NOMO-1 (cell line): Measurements from ENCODE around the gene ARL6IP5.

Experiments used
- DNase-seq, 2 experiments: peaks; one replicate each; lab custom pipeline; 2025; ENCODE audit not compliant: unreplicated experiment in 2 of 2; lab: John Stamatoyannopoulos, UW

Gene ARL6IP5, protein sequence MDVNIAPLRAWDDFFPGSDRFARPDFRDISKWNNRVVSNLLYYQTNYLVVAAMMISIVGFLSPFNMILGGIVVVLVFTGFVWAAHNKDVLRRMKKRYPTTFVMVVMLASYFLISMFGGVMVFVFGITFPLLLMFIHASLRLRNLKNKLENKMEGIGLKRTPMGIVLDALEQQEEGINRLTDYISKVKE

GRCh38 chr3:69084326-69085167 lies at the start of gene ARL6IP5:
Gene ARL6IP5, plus strand, starts transcription at chr3:69084937. Its CDS starts 111 bp downstream, at chr3:69085048.
- DNase-seq = peak; percentile 98

DNA sequence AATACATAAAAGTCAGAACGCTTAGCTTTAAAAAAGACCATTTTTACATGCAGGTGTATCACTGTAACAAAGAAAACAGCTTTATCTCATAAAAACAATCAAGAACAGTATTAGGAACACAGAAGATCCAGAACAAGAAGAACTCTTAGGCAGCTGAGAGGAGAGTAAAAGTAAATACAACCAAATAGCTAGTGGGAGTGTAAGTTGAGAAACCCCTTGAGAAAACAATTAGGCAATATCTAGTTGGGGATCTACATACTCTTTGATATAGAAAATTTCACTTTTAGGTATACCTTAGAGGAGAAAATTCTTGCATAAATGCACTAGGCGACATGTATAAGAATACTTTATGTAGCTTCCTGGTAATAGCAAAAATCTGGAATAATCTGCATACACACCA lies 40.1 kb upstream of the ARL6IP5 start:
- DNase-seq = no peak

GRCh38 chr3:69048990-69049389 lies 35.7 kb upstream of the ARL6IP5 start:
- no peak for DNase-seq

GRCh38 chr3:69051756-69052471 lies 32.8 kb upstream of the ARL6IP5 start, which contains the start of gene TMF1:
Gene TMF1, minus strand, starts transcription at chr3:69052333. Its CDS starts 247 bp downstream, at chr3:69052086.
- DNase-seq = no peak

DNA sequence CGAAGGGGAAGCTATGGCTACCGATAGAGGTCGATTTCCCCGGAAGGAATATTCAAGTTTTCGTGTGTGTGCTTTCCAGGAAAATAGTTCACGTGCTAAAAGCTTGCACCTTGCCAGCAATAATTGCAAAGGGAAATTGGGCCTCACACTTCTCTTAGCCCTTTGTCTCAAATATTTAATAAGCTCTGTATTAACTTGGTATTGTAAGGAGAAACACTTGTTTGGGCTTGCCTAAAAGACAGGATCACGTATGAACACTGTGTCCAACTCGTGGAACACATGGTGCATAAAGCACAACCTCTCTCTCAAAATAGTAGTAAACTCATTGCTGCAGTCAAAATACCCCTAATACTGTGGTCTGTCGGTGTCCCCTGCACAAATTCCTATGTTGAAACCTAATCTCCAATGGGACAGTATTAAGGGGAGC lies 32.3 kb upstream of the ARL6IP5 start:
- DNase-seq = no peak

DNA sequence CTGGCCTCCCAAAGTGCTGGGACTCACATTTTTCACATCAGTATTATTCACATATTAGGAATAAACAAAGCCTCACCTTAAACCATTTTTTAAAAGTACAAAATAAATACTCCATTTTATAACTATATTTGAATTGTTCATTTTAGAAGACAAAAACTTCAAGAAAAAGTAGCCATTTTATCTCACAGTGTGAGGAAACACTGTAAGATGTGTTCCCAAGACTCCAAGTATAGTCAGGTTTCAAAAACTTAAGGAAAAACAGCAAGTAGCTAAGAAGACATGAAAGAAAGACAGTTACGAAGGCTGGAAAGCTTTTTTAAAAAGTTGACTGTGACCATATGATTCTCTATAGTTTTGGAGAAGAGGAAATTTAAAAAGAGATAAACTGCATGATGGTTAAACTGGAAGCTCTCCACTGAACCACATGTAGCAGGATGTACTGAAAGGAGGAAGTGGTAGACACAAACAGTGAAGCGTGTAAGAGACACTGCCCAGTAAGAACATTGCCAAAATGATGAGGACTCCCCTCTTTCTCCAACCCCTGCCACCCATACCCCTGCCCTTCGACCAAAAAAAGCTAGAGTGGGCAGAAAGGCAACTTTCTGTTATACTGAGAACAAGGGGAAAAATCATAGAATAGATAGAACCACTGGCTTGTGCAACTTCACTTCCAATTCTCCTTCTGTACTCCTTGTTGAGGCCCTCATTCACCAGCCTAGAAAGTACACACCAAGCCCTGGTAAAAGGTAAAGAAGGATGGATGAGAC lies 26.4 kb upstream of the ARL6IP5 start:
- DNase-seq = peak in 1 of 2 experiments; percentile 45

- DNase-seq = no peak
Observed at GRCh38 chr3:69058947-69059224, 25.9 kb upstream of the ARL6IP5 start.

DNA sequence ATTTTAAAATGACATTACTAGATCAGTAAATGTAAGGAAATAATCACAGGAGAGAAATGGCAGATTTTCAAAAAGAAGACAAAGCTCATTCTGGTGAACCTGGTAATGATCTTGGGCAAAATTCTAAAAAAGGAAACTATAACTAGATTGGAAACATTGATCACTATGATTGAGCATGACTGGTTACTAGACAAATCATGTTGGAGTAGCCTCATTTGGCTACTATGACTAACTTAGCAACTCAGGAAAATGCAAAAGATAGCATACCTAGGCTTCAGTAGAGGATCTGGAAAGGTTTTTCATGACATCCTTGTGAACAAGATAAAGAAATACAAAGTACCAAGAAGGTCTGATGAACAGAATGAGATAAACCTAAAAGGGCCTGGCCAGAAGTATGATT lies 25.0 kb upstream of the ARL6IP5 start:
- DNase-seq = no peak

GRCh38 chr3:69063636-69064035 lies 21.1 kb upstream of the ARL6IP5 start:
- DNase-seq = no peak

DNA sequence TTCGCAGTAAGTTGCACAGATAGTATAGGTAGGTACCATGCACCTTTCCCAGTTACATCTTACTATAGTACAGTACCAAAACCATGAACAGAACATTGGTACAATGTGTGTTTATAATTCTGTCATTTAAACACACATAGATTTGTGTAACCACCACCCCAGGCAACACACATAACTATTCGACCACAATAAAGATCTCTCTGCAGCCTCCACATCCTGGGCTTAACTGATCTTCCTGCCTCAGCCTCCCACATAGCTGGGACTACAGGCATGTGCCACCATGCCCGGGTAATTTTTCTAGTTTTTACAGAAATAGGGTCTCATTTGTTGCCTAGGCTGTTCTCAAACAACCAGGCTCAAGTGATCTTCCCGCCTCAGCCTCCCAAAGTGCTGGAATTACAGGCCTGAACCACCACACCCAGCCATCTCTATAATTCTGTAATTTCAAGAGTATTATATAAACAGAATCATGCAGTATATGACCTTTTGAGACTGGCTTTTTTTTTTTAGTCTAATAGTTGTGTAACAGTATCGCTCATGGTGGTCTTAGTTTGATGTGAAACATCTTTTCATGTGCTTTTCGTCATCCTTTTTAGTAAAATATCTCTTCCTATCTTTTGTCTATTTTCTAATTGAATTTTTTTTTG lies 19.3 kb upstream of the ARL6IP5 start:
- no peak for DNase-seq

GRCh38 chr3:69066121-69066520 lies 18.6 kb upstream of the ARL6IP5 start:
- DNase-seq = no peak

DNA sequence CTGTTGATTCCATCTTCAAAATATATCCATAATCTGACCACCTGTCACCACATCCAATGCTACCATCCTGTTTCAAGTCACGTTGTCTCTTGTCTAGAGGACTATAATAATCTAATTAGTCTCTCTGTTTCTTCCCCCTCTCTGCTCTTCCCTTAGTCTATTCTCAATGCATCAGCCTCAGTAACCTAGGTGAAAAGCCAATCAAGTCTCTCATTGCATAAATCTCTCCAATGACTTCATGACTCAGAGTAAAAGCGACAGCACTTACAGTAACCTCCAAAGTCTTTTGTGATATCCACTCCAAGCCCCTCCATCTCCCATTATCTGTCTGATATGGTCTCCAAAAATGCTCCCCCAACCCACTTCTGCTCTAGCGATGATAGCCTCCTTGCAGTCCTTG lies 11.8 kb upstream of the ARL6IP5 start:
- no peak for DNase-seq

DNA sequence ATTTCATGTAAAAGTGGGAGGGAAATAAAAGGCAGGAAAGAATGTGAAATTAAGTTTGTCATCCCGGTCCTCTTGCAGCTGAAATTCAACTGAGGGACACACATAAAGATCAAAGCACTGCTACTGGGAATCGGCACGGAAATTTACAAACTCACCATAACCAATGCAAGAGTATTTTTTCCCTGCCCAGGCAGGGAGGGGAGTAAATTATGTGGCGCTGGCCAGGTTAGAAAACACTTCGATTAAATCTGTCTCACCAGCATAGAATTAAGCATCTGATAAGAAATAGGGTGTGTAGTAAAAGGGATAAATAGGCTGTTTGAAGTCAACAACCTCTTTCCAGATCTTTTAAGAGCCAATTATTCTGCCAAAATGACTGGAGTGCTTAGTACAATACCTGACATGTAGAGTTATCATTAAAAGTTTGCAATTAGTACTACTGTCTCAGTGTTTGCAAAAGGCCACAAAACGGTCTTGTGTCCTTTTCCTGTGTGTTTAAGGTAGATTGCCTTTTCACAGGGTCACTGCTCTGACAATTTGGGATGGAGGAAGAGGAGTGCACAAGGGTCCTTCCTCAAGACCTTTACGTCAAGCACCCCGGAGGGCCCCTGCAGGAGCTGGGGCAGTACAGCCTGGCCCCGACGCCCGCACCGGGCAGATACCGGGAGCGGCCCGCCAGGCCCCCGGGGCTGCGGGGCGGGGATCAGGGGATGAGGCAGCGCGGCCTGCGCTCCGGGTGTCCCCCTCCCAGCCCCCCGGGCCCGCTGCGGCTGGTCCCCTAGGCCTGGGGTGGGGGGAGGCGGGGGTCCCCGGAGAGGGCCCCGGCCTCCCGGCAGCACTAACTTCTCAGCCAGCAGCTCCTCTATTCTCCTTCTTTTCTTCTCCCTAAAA lies 5.2 kb upstream of the ARL6IP5 start:
- DNase-seq = no peak

GRCh38 chr3:69080233-69080920 lies 4.4 kb upstream of the ARL6IP5 start, which contains the start of gene UBA3:
Gene UBA3, minus strand, starts transcription at chr3:69080365. Its CDS starts 12 bp downstream, at chr3:69080353.
- DNase-seq = peak; percentile 87 to 94

DNA sequence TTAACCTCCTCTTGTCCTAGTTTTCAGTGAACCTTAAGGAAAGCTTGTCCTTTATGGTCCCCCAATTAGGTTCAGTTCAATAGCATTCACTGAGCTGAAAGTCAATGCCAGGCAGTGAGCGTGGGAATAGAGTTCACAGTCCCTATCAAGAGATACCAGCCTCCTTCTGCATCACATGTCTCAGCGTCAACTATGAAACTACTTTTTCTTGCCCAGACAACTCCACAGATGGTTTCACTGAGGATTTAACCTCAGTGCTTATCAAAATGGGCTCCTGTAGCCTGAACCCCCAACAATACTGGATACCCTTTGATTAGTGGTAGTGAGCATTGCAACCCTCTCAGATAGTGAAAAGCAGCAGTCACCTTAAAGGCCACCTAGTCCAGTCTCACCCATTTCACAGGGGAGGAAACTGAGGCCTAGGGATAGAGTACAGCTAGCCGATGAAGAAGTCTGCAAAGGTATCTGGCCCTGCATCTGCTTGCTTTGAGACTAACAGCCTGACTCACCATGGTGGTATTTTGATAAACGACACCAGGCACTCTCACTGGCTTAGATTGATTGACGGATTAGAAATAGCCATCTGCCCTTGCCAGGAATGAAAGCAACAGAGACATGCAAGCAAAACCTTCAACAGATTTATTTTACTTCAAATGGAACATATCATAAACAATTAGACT lies 3.0 kb upstream of the ARL6IP5 start:
- no peak for DNase-seq

GRCh38 chr3:69082361-69082760 lies 2.4 kb upstream of the ARL6IP5 start:
- DNase-seq = no peak

DNA sequence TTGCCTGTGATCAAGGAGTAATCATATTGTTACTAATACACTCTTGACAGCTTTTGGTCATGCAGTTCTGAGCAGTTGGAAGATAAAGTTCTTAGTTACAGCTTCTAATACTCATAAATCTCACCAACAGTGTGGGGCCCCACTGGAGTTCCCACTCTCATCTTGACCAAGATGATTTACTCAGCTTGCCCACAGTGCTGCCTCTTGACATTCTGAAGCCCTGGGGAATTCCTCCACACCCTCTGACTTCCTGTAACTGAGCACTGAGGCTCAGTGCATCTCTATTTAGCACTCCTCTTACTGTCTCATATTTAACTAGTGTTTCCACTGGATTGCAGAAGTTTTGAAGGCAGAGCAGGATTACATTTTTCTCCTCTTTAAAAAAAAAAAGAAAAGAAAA lies 1.9 kb upstream of the ARL6IP5 start:
- DNase-seq = peak; percentile 69 to 80

DNA sequence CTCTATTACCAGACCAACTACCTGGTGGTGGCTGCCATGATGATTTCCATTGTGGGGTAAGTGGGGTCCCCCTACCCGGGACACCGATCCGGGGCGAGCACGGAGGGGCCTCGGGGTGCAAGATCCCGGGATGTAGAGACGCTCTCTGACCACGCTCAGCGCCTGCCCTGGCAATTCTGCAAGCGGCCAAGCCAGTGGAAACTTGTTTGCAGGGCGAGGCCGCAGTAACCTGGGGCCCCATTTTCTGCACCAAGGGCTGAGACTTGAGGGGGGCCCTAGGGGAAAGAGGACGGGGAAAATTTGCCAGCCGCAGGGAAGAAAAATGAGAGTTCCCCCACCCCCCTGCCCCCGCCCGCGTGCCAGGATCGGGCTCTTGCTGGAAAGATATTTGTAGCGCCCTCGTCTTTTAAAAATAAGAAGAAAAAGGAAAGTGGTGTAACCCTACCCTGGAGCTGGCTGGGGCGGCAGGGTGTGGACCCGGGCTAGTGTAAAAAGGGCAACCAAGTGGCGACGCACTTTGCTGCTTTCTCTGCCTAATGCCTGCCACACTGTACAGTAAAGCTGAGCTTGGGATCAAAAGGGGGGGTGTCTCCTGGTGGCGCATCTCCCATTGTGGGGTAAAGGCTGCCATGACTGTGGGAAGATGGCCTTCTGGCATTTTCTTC lies 563 bp downstream of the ARL6IP5 start:
- DNase-seq = peak in 1 of 2 experiments; percentile 12
